Erythroblast (primary cell): ENCODE data around the gene DGKD.
A peak's percentile ranks its signal among the peaks of the same experiment; 100 is the strongest.

Experiments used
- DNase-seq, 2 experiments: peaks; one replicate each; lab custom pipeline; 2025; lab: John Stamatoyannopoulos, UW
- GATA1 ChIP-seq: IDR thresholded peaks from 2 replicates; pipeline ENCODE4 v1.6.1; 2011; ENCODE audit warnings: low read depth, mild to moderate bottlenecking, control low read depth, low read length, moderate library complexity
- POLR2A ChIP-seq: IDR thresholded peaks from 2 replicates; pipeline ENCODE4 v1.6.1; 2011; ENCODE audit warnings: mild to moderate bottlenecking, low read length

The DGKD gene

GRCh38 chr2:233435436-233436190, 81.3 kb downstream of the DGKD start:
- TF ChIP-seq POLR2A (no peak), GATA1 (no peak)
- no peak for DNase-seq

DNA sequence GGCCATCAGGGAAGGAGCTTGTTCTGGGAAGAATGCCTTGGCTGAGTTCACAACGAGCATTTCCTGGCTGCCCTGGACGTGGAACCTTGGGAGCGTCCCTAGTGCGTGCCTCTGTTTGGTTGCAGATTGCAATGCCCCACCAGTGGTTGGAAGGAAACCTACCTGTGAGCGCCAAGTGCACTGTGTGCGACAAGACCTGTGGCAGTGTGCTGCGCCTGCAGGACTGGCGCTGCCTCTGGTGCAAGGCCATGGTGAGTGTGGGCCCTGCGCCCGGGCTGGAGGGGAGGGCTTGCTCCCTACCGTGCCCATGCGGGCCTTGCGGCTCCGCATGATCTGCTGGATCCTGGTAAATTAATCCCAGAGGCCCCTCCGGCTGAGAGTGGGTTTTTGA, 81.9 kb downstream of the DGKD start:
- TF ChIP-seq GATA1 (no peak), POLR2A (no peak)
- no peak for DNase-seq

- TF ChIP-seq POLR2A (no peak), GATA1 (no peak)
- DNase-seq: no peak
These were observed 82.6 kb downstream of the DGKD start for GRCh38 chr2:233436691-233437438.

- TF ChIP-seq POLR2A (no peak), GATA1 (no peak)
These were observed 83.2 kb downstream of the DGKD start for GRCh38 chr2:233437439-233437955.

GRCh38 chr2:233438573-233439147, 84.4 kb downstream of the DGKD start:
- no peak for TF ChIP-seq POLR2A
- TF ChIP-seq GATA1: no peak
- DNase-seq: no peak

More at GRCh38 chr2:233437439-233437955, 83.2 kb downstream of the DGKD start:
- DNase-seq: no peak

DNA sequence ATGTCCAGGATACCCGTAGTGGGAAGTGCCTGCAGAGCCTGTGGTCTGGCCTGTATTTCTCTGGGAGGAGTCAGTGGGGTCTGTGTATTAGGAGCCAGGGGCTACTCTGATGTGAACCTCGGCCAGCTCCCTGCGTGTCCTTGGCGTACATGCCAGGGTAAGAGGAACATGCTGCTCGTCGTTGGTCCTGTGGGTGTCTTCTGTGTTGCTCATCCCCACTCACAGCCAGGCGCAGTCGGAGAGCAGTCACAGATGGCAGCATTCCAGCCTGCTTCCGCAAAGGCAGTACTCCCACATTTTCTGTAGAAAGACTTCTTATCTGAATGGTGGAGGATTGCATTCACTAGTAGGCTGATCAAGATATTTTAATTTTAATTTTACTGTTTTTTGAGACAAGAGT, 84.9 kb downstream of the DGKD start:
- TF ChIP-seq POLR2A: no peak
- no peak for TF ChIP-seq GATA1
- no peak for DNase-seq

DNA sequence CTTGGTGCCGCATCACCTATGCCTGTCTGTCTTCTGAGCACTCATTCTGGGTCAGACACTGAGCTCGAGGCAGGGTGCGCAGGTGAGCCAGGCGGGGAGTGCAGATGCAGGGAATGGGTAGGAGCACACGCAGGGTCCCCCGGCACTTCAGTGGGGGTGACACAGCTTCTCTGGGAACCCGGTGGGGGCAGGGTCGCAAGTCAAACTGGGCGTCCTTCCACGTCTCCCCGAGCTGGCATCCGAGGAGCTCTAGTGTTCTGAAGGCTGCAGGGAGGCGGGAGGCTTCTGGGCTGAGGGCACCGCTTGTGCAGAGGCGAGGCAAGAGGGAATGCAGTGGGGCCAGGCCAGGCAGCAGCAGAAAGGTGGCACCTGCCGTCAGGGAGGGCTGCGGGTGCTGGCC, 86.0 kb downstream of the DGKD start:
- TF ChIP-seq POLR2A: no peak
- no peak for TF ChIP-seq GATA1

DNA sequence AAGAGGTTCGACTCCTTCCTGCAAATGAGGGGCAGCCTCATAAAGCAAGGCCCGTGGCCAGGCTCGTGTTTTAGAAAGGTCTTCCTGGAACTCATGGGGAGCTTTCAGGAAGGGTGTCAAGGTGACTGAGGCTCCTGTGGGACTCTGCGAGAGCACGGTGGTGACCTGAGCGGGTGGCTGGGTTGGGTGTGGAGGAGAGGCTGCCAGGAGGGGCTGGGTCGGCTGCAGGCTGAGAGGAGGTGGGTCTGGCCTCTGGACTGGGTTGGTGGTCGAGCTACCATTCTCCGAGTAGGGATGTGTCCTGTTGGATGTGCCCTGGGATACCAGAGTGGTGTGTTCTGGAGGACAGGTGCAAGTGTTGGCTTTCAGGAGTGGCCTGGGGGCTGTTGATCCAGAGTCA, 86.4 kb downstream of the DGKD start:
- no peak for DNase-seq
- TF ChIP-seq POLR2A (no peak), GATA1 (no peak)

More for the DNA sequence above, 86.0 kb downstream of the DGKD start:
- DNase-seq: no peak

DNA sequence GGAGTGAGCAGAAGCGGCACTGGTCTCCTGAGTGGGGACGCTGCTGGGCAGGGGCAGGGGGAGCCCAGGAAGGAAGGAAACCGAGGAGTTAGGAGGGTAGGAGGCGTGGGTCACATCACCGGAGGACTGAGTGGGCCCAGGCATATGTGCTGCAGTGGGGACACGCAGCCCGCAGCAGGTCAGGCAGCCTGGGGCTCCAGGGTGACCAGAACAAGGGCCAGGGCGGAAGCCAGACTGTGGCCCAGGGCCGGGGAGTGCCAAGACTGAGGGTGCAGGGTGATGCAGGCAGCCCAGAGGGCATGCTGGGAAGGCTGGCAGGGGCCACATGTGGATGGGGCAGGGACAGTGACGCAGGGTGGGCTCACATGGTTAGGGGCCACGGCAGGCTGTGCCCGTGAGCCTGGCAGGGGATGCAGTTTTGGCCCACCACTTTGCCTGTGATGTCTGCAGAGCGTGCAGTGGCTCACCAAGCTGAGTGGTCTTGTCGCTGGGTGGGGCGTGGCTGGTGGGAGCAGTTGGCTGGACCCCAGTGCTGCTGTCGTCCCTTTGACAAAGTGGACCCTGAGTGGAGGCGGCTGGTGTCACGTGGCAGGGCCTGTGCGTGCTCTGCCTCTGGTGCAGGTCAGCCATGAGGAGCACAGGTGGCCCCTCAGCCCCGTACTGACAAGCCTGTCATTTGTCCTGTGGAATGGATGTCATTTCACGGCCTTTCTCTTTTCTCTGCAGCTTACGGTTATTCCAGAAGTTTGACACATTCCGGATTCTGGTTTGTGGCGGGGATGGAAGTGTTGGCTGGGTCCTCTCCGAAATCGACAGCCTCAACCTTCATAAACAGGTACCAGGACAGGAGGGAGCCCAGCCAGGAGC, 87.1 kb downstream of the DGKD start:
- DNase-seq: no peak
- no peak for TF ChIP-seq POLR2A
- TF ChIP-seq GATA1: no peak

DNA sequence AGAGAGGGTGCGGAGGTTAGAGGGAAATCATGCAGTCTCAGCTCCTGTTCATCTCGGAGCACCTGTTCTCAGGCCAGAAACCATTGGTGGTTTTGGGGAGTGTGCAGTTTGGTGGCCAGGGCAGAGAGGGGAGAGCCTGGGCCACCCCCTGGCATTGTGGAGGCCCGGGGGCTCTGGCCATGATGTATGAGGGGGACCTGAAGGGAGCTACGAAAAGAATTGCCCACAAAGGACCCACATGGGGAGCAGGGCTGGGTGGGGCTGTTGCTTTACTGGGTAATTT, 87.7 kb downstream of the DGKD start:
- TF ChIP-seq POLR2A: no peak
- no peak for TF ChIP-seq GATA1
- no peak for DNase-seq

- DNase-seq: peak; percentile 77 to 87
- no peak for TF ChIP-seq POLR2A
- TF ChIP-seq GATA1: no peak
These were observed 89.4 kb downstream of the DGKD start for GRCh38 chr2:233443511-233444183.

- TF ChIP-seq GATA1 (no peak), POLR2A (no peak)
- no peak for DNase-seq
These were observed 90.2 kb downstream of the DGKD start for GRCh38 chr2:233444501-233444900.

GRCh38 chr2:233445152-233445830, 91.0 kb downstream of the DGKD start:
- TF ChIP-seq GATA1 (no peak), POLR2A (no peak)
- no peak for DNase-seq

DNA sequence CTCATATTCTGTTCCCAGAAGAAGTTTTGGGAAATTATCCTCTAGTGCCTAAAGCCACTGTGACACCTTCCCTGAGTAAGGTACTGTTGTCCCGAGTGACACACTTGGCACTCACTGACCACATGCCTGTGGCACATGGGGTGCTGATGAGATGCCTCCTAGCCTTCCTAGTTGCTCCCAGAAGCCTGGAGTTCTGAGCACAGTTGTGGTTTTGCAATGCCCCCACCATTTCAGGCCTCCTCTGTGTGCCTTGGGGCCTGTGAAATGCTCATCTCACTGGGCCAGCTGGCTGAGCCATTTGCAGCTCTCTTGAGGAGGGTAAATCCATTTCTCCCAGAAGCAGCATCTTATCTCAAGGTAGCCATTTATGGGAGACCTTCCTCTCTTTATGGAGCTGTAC, 91.8 kb downstream of the DGKD start:
- no peak for DNase-seq
- TF ChIP-seq POLR2A (no peak), GATA1 (no peak)
